Loucy (cell line): ENCODE results near the gene CUEDC2.

ENCODE experiments used
- H2AFZ ChIP-seq: fragments of 200-600 bp; sonication (generic); 2 replicates; pipeline ENCODE4 v1.6.0; 2016; ENCODE audit warnings: antibody characterized with exemption, mild to moderate bottlenecking, low read length, moderate library complexity
- H3F3A ChIP-seq: fragments of 200-600 bp; 2 replicates; pipeline ENCODE4 v1.6.0; 2016; ENCODE audit warnings: antibody characterized with exemption, low read depth, mild to moderate bottlenecking
- H3K27me3 ChIP-seq: fragments of 200-600 bp; sonication (generic); 2 replicates; pipeline ENCODE4 v1.6.1; 2014; ENCODE audit warnings: low read length, mild to moderate bottlenecking; ENCODE audit not compliant: insufficient read depth, poor library complexity, severe bottlenecking
- H3K36me3 ChIP-seq: fragments of 200-600 bp; sonication (generic); 2 replicates; pipeline ENCODE4 v1.6.1; 2016; ENCODE audit warnings: low read length; ENCODE audit not compliant: insufficient read depth
- H3K4me1 ChIP-seq: fragments of 200-600 bp; sonication (generic); 2 replicates; pipeline ENCODE4 v1.5.1; 2014; ENCODE audit warnings: low read length, mild to moderate bottlenecking; ENCODE audit not compliant: insufficient read depth, poor library complexity, severe bottlenecking
- H3K4me2 ChIP-seq: fragments of 200-600 bp; sonication (generic); 2 replicates; pipeline ENCODE4 v1.6.0; 2014; ENCODE audit warnings: antibody characterized with exemption, low read length, low read depth, mild to moderate bottlenecking; ENCODE audit not compliant: poor library complexity, severe bottlenecking
- H3K4me3 ChIP-seq: fragments of 200-600 bp; sonication (generic); 2 replicates; pipeline ENCODE4 v1.5.1; 2014; ENCODE audit warnings: low read length, mild to moderate bottlenecking, mixed read lengths; ENCODE audit not compliant: poor library complexity, severe bottlenecking
- H3K79me2 ChIP-seq: fragments of 200-600 bp; sonication (generic); 2 replicates; pipeline ENCODE4 v1.6.1; 2014; ENCODE audit warnings: low read length; ENCODE audit not compliant: insufficient read depth
- H3K9ac ChIP-seq: fragments of 200-600 bp; sonication (generic); 2 replicates; pipeline ENCODE4 v1.6.0; 2014; ENCODE audit warnings: mild to moderate bottlenecking, low read depth, low read length, moderate library complexity; ENCODE audit not compliant: poor library complexity, severe bottlenecking
- H3K9me2 ChIP-seq: fragments of 200-600 bp; sonication (generic); replicated peaks from 2 replicates; pipeline ENCODE4 v1.6.1; 2016; ENCODE audit warnings: low read depth, low read length, mixed read lengths
- H3K9me3 ChIP-seq: fragments of 200-600 bp; sonication (generic); 2 replicates; pipeline ENCODE4 v1.6.1; 2014; ENCODE audit warnings: mild to moderate bottlenecking, antibody characterized with exemption, low read length, low read depth; ENCODE audit not compliant: insufficient read depth
- H4K20me1 ChIP-seq: fragments of 200-600 bp; sonication (generic); 2 replicates; pipeline ENCODE4 v1.6.0; 2014; ENCODE audit warnings: antibody characterized with exemption, low read length, mild to moderate bottlenecking; ENCODE audit not compliant: insufficient read depth, poor library complexity, severe bottlenecking
- CTCF ChIP-seq: fragments of 200-600 bp; sonication (generic); conservative IDR thresholded peaks from 2 replicates; pipeline ENCODE4 v1.5.1; 2014; ENCODE audit warnings: mild to moderate bottlenecking, antibody characterized with exemption, low read length
- EZH2phosphoT487 ChIP-seq: fragments of 200-600 bp; IDR thresholded peaks from 2 replicates; pipeline ENCODE4 v1.6.1; 2018; ENCODE audit warnings: antibody characterized with exemption, mild to moderate bottlenecking, moderate library complexity, borderline replicate concordance

Gene CUEDC2

GRCh38 chr10:102470579-102471546, 38.5 kb upstream of the CUEDC2 start:
- Histone ChIP-seq H3F3A (no peaks in the 10 kb centered on the region), H3K79me2 (no peaks in the 10 kb centered on the region), H3K4me2 (no peak overlapping the region), H4K20me1 (no peaks in the 10 kb centered on the region), H3K4me3 (no peak overlapping the region), H3K4me1 (no peaks in the 10 kb centered on the region), H3K9ac (no peak overlapping the region), H3K36me3 (no peaks in the 10 kb centered on the region), H3K9me3 (no peaks in the 10 kb centered on the region), H3K9me2 (no peaks in the 10 kb centered on the region), H3K27me3 (no peaks in the 10 kb centered on the region), H2AFZ (no peak overlapping the region)
- TF ChIP-seq EZH2phosphoT487 (no peak), CTCF (no peak)

GRCh38 chr10:102468683-102469082, 36.3 kb upstream of the CUEDC2 start:
- Histone ChIP-seq H2AFZ (no peak overlapping the region), H3K36me3 (no peaks in the 10 kb centered on the region), H3F3A (no peaks in the 10 kb centered on the region), H3K4me2 (no peak overlapping the region), H3K27me3 (no peaks in the 10 kb centered on the region), H3K4me1 (no peaks in the 10 kb centered on the region), H3K79me2 (no peaks in the 10 kb centered on the region), H3K4me3 (no peak overlapping the region), H3K9me3 (no peaks in the 10 kb centered on the region), H3K9ac (no peak overlapping the region), H4K20me1 (no peaks in the 10 kb centered on the region), H3K9me2 (no peaks in the 10 kb centered on the region)
- TF ChIP-seq CTCF (no peak), EZH2phosphoT487 (no peak)

GRCh38 chr10:102467971-102468438, 35.6 kb upstream of the CUEDC2 start:
- Histone ChIP-seq H3K4me2 (no peak overlapping the region), H2AFZ (no peak overlapping the region), H3K9ac (no peak overlapping the region), H3F3A (no peaks in the 10 kb centered on the region), H3K27me3 (no peaks in the 10 kb centered on the region), H3K36me3 (no peaks in the 10 kb centered on the region), H3K4me3 (no peak overlapping the region), H3K79me2 (no peaks in the 10 kb centered on the region), H3K9me3 (no peaks in the 10 kb centered on the region), H3K4me1 (no peaks in the 10 kb centered on the region), H4K20me1 (no peaks in the 10 kb centered on the region), H3K9me2 (no peaks in the 10 kb centered on the region)
- TF ChIP-seq EZH2phosphoT487 (no peak), CTCF (no peak)
